ENCODE data around the gene CT45A9.
"Not testable (repeated sequence)": the region's sequence is repeated elsewhere in the genome, so short reads cannot be mapped to it uniquely, and the experiment has no call there.

The CT45A9 gene

GRCh38 chrX:135871712-135872111 lies at the start of gene CT45A9:
TSS of gene CT45A9 (minus strand) at chrX:135871812. CDS start at chrX:135868061, 3,751 bp downstream.
- not testable (repeated sequence) for DNase-seq

- DNase-seq: not testable (repeated sequence)
These were observed 48.9 kb upstream of the CT45A9 start for GRCh38 chrX:135920516-135920915.

GRCh38 chrX:135914404-135914803 lies 42.8 kb upstream of the CT45A9 start:
- DNase-seq: no peak

- no peak for DNase-seq
These were observed 38.6 kb upstream of the CT45A9 start for GRCh38 chrX:135910251-135910650.

- DNase-seq: no peak
These were observed 21.7 kb upstream of the CT45A9 start, which contains the start of the genes CT45A10 and SAGE1 for GRCh38 chrX:135893294-135893817. TSS of gene CT45A10 (minus strand) at chrX:135893444. CDS start at chrX:135885344, 8,100 bp downstream. TSS of gene SAGE1 (plus strand) at chrX:135893716. CDS start at chrX:135896243, 2,527 bp downstream.

GRCh38 chrX:135892781-135893180 lies 21.2 kb upstream of the CT45A9 start:
- no peak for DNase-seq

GRCh38 chrX:135890087-135890585 lies 18.5 kb upstream of the CT45A9 start:
- DNase-seq: no peak

- peak; percentile 45 for DNase-seq
These were observed 17.4 kb upstream of the CT45A9 start for GRCh38 chrX:135888976-135889375.

- DNase-seq: not testable (repeated sequence)
These were observed 16.6 kb upstream of the CT45A9 start for GRCh38 chrX:135888230-135888629.

GRCh38 chrX:135882741-135883140 lies 11.1 kb upstream of the CT45A9 start:
- DNase-seq: not testable (repeated sequence)

GRCh38 chrX:135854438-135854837 lies 17.2 kb downstream of the CT45A9 start, which contains the start of gene CT45A8:
TSS of gene CT45A8 (minus strand) at chrX:135854538. CDS start at chrX:135850783, 3,755 bp downstream.
- DNase-seq: not testable (repeated sequence)

- not testable (repeated sequence) for DNase-seq
These were observed 34.4 kb downstream of the CT45A9 start, which contains the start of gene CT45A7 for GRCh38 chrX:135837180-135837579. TSS of gene CT45A7 (minus strand) at chrX:135837280. CDS start at chrX:135833533, 3,747 bp downstream.

GRCh38 chrX:135819912-135820311 lies 51.7 kb downstream of the CT45A9 start, which contains the start of gene CT45A2:
TSS of gene CT45A2 (minus strand) at chrX:135820012. CDS start at chrX:135816265, 3,747 bp downstream.
- DNase-seq: not testable (repeated sequence)
